Adrenal gland (tissue), 19 donors: ENCODE measurements around the gene DGKA. TPM values are rescaled to one million over a fixed set of nuclear protein-coding genes. Genes with fewer than 3 reads are reported as not detected.

Experiments
- DNase-seq, 7 donors: peaks; one replicate each; pipeline ENCODE4 v3.0.0-alpha.2; 2019 to 2020
- H3K27ac ChIP-seq, 5 donors: fragments of 200-600 bp; sonication (generic) in 4 of 5; 1 replicate in 3 of 5; 2 replicates in 2 of 5; pipeline versions ENCODE4 v1.5.1 to v1.8.0; 2016 to 2020; ENCODE audit warnings: mild to moderate bottlenecking in 1 of 5
- H3K27me3 ChIP-seq: fragments of 200-600 bp; 2 replicates; pipeline ENCODE4 v1.8.0; 2021
- H3K36me3 ChIP-seq, 2 donors: fragments of 200-600 bp; replicated peaks in 1 of 2; 1 replicate in 1 of 2; 2 replicates in 1 of 2; pipeline versions ENCODE4 v1.5.1 to v1.8.0; 2018 to 2022
- H3K4me1 ChIP-seq, 2 donors: fragments of 200-600 bp; replicated peaks in 1 of 2; 1 replicate in 1 of 2; 2 replicates in 1 of 2; pipeline versions ENCODE4 v1.5.1 to v1.8.0; 2018 to 2021
- H3K4me3 ChIP-seq, 4 donors: fragments of 200-600 bp; sonication (generic) in 3 of 4; one replicate each; pipeline ENCODE4 v1.5.1; 2016 to 2018
- H3K9me3 ChIP-seq, 3 donors: fragments of 200-600 bp; sonication (generic) in 1 of 3; replicated peaks in 1 of 3; 1 replicate in 2 of 3; 2 replicates in 1 of 3; pipeline versions ENCODE4 v1.5.1 to v1.8.0; 2016 to 2021
- CTCF ChIP-seq, 6 experiments: fragments of 450-650 bp in 4 of 6; fragments of 200-600 bp in 2 of 6; sonication (generic) in 1 of 6; IDR thresholded peaks; 1 replicate in 5 of 6; 2 replicates in 1 of 6; pipeline versions ENCODE4 v1.5.1 to v1.8.0; 2016 to 2021; ENCODE audit warnings: antibody characterized with exemption in 6 of 6, mild to moderate bottlenecking in 2 of 6, moderate library complexity in 1 of 6
- POLR2A ChIP-seq, 2 donors: fragments of 450-650 bp; IDR thresholded peaks; one replicate each; pipeline ENCODE4 v1.6.1; 2017; ENCODE audit warnings: antibody characterized with exemption in 2 of 2, mild to moderate bottlenecking in 2 of 2, moderate library complexity in 1 of 2
- WGBS, 4 donors: extraction: QIAGEN DNeasy Blood & Tissue Kit in 2 of 4; methylation state at CpG; one replicate each; pipeline versions ENCODE4 v1.1.5 to v1.1.7; 2013 to 2017; 5-methylcytosine and 5-hydroxymethylcytosine counted together
- intact Hi-C, 2 donors: fragments of 100-400 bp; cut with DNase I; formaldehyde crosslinking; loops; one replicate each; pipeline versions ENCODE4 v1.14.1 to v1.15.0; 2022 to 2023
- long read RNA-seq, 10 donors: library from polyadenylated mRNA in 3 of 10; unstranded in 2 of 10; stranded (forward) in 1 of 10; transcript quantifications; one replicate each; pipeline ENCODE4 v2.0.0 and lab custom pipeline, GENCODE V29; 2021 to 2026
- polyA plus RNA-seq, 3 donors: library from polyadenylated mRNA; stranded (reverse); fragments of 200-250 nt in 2 of 3; fragments of 350-450 nt in 1 of 3; fragmentation: Illumina TruSeq in 1 of 3; extraction: RNeasy Lipid Tissue Mini Kit (QIAGEN cat#74804) in 1 of 3; gene quantifications; one replicate each; pipeline ENCODE4 v1.2.3, GENCODE V29; 2013 to 2014
- total RNA-seq, 9 donors: library from RNA; depleted of rRNA in 4 of 9; stranded (reverse); fragments of >200 nt in 4 of 9; fragments of 120-200 nt in 1 of 9; fragmentation: NEBNext Ultra II Directional in 1 of 9; extraction: Animal tissue kit (Norgen Biotek cat#: 25700) in 1 of 9; gene quantifications; one replicate each; pipeline versions ENCODE4 v1.1.0 to v1.2.4, GENCODE V29; 2013 to 2023
- donor health status: healthy with polysubstance abuse.
- donor health status: Bipolar disorder and iron deficiency.
- donor health status: DM: yes; HTN: yes; CAD: no.
- donor health status: DM: no; HTN: no; CAD: no.
- donor health status: DM: no; HTN: no; CAD: no.
- donor health status: DM: yes; HTN: yes; CAD: no.

DGKA gene
- 100 to 1,000 TPM in 1 of 9 donors, 10 to 100 TPM in 8; 16.0 to 116 (median 31.9) TPM for total RNA-seq
- 10 to 100 TPM; 21.1 to 99.8 (median 66.2) TPM for polyA plus RNA-seq
- long read RNA-seq, donor 1: 0 reads
- long read RNA-seq, donor 2, partial matches to known transcripts: 0 of 21 reads
- long read RNA-seq, donor 2, other reads (novel, unspliced or antisense): 21 of 21 reads
- long read RNA-seq, donor 3: 0 reads
- long read RNA-seq, donor 4, partial matches to known transcripts: 0 of 9 reads
- long read RNA-seq, donor 4, other reads (novel, unspliced or antisense): 9 of 9 reads
- long read RNA-seq, donor 5, partial matches to known transcripts: 1 of 38 reads
- long read RNA-seq, donor 5, other reads (novel, unspliced or antisense): 33 of 38 reads
- long read RNA-seq, donor 6, partial matches to known transcripts: 0 of 5 reads
- long read RNA-seq, donor 6, other reads (novel, unspliced or antisense): 5 of 5 reads
- long read RNA-seq, donor 7: 0 reads
- long read RNA-seq, donor 8, partial matches to known transcripts: 0 of 6 reads
- long read RNA-seq, donor 8, other reads (novel, unspliced or antisense): 5 of 6 reads
- long read RNA-seq, donor 9: 0 reads
- long read RNA-seq, donor 10, partial matches to known transcripts: 0 of 1 reads
- long read RNA-seq, donor 10, other reads (novel, unspliced or antisense): 0 of 1 reads

- peak in 2 of 7 donors; percentile 17 to 27 for DNase-seq
- Histone ChIP-seq H3K27ac (peak within 1 kb of the TSS in 4 of 5 donors; percentile 54 to 78 (median 60)), H3K4me3 (peak within 1 kb of the TSS in 3 of 4 donors; percentile 18 to 89 (median 86)), H3K27me3 (no peaks in the 10 kb centered on the region), H3K36me3 (no peaks in the 10 kb centered on the region), H3K9me3 (no peaks in the 10 kb centered on the region), H3K4me1 (peaks cover 32 to 56% of the 10 kb centered on the region in 2 donors)
- intact Hi-C loops: loop anchor here in 1 of 2 donors (5.0 kb wide), 1 partner anchor 109 kb away; no protein-coding TSS in a partner anchor
- 39 to 52% (median 51%) methylated on average over 3 of the region's 3 CpGs for WGBS, 4 donors
- TF ChIP-seq POLR2A (IDR thresholded peaks at IDR 0.05) (no peak), CTCF (IDR thresholded peaks at IDR 0.05) (peak; percentile 34 to 60 (median 45))
These were observed at the start of gene DGKA for GRCh38 chr12:55930771-55931316. TSS of gene DGKA (plus strand) at chr12:55931162. CDS start at chr12:55936504, 5,342 bp downstream.

- WGBS, 4 donors: 88 to 100% (median 96%) methylated on average over 1 of the region's 1 CpG
- H3K36me3 ChIP-seq: no peaks in the 10 kb centered on the region
- no peaks in the 10 kb centered on the region for H3K9me3 ChIP-seq
- TF ChIP-seq POLR2A (IDR thresholded peaks at IDR 0.05) (no peak), CTCF (IDR thresholded peaks at IDR 0.05) (no peak)
- intact Hi-C loops: no loop called here
- no peaks in the 10 kb centered on the region for H3K4me1 ChIP-seq
- no peak overlapping the region for H3K27ac ChIP-seq
- DNase-seq: no peak
- H3K27me3 ChIP-seq: no peaks in the 10 kb centered on the region
- H3K4me3 ChIP-seq: no peak overlapping the region
These were observed 45.8 kb upstream of the DGKA start for GRCh38 chr12:55885113-55885512.

- H3K27me3 ChIP-seq: no peaks in the 10 kb centered on the region
- H3K9me3 ChIP-seq: no peaks in the 10 kb centered on the region
- no peak for DNase-seq
- WGBS, 4 donors: 81 to 93% (median 89%) methylated on average over 4 of the region's 4 CpGs
- no peaks in the 10 kb centered on the region for H3K4me1 ChIP-seq
- TF ChIP-seq CTCF (IDR thresholded peaks at IDR 0.05) (no peak), POLR2A (IDR thresholded peaks at IDR 0.05) (no peak)
- intact Hi-C loops: no loop called here
- H3K36me3 ChIP-seq: no peaks in the 10 kb centered on the region
- H3K4me3 ChIP-seq: no peak overlapping the region
- H3K27ac ChIP-seq: no peak overlapping the region
These were observed 39.7 kb upstream of the DGKA start for GRCh38 chr12:55891310-55891709.

GRCh38 chr12:55893723-55894122 is 37.2 kb upstream of the DGKA start:
- intact Hi-C loops: no loop called here

More at GRCh38 chr12:55893723-55894122, 37.2 kb upstream of the DGKA start:
- TF ChIP-seq POLR2A (IDR thresholded peaks at IDR 0.05) (no peak), CTCF (IDR thresholded peaks at IDR 0.05) (no peak)
- Histone ChIP-seq H3K4me1 (no peaks in the 10 kb centered on the region), H3K9me3 (no peaks in the 10 kb centered on the region), H3K27me3 (no peaks in the 10 kb centered on the region), H3K27ac (no peak overlapping the region), H3K4me3 (no peak overlapping the region), H3K36me3 (no peaks in the 10 kb centered on the region)
- WGBS, 4 donors: 94 to 100% (median 97%) methylated on average over 1 of the region's 1 CpG
- no peak for DNase-seq
